Right lobe of liver (tissue), 6 donors: ENCODE measurements around the gene RASL10A. TPM values are rescaled to one million over a fixed set of nuclear protein-coding genes. Genes with fewer than 3 reads are reported as not detected.

Experiments
- ATAC-seq, 4 donors: fragments of 200-7000 bp; cut with Tn5 transposase; one replicate each; pipeline ENCODE4 v1.9.1; 2020; ENCODE audit warnings: mild to moderate bottlenecking in 4 of 4, moderate library complexity in 4 of 4
- DNase-seq, 3 donors: peaks; one replicate each; pipeline ENCODE4 v3.0.0-alpha.2; 2020
- H3K27ac ChIP-seq, 3 donors: fragments of 200-600 bp; one replicate each; pipeline ENCODE4 v1.8.0; 2022
- H3K27me3 ChIP-seq, 2 donors: fragments of 200-600 bp; one replicate each; pipeline ENCODE4 v1.8.0; 2022
- H3K36me3 ChIP-seq, 4 donors: fragments of 200-600 bp; sonication (generic) in 1 of 4; one replicate each; pipeline versions ENCODE4 v1.5.1 to v1.8.0; 2017 to 2022; ENCODE audit warnings: control low read depth in 1 of 4
- H3K4me1 ChIP-seq, 4 donors: fragments of 200-600 bp; sonication (generic) in 1 of 4; one replicate each; pipeline versions ENCODE4 v1.5.1 to v1.8.0; 2017 to 2022; ENCODE audit warnings: control low read depth in 1 of 4
- H3K4me3 ChIP-seq, 3 donors: fragments of 200-600 bp; one replicate each; pipeline ENCODE4 v1.8.0; 2022
- H3K9me3 ChIP-seq, 4 donors: fragments of 200-600 bp; sonication (generic) in 1 of 4; one replicate each; pipeline versions ENCODE4 v1.5.1 to v1.8.0; 2017 to 2022; ENCODE audit warnings: control low read depth in 1 of 4
- CTCF ChIP-seq, 4 donors: fragments of 200-600 bp in 3 of 4; fragments of 450-650 bp in 1 of 4; IDR thresholded peaks; one replicate each; pipeline versions ENCODE4 v1.5.1 to v1.8.0; 2016 to 2022; ENCODE audit warnings: antibody characterized with exemption in 4 of 4, mild to moderate bottlenecking in 2 of 4
- POLR2A ChIP-seq: fragments of 450-650 bp; IDR thresholded peaks from one replicate; pipeline ENCODE4 v1.6.1; 2017; ENCODE audit warnings: antibody characterized with exemption, mild to moderate bottlenecking
- WGBS: methylation state at CpG from one replicate; pipeline ENCODE4 v1.1.6; 2018; ENCODE audit warnings: low coverage, low lambda C conversion rate; ENCODE audit not compliant: insufficient coverage; ENCODE audit errors: missing lambda C conversion rate; 5-methylcytosine and 5-hydroxymethylcytosine counted together
- intact Hi-C, 2 donors: fragments of 100-400 bp; cut with DNase I; formaldehyde crosslinking; loops; one replicate each; pipeline versions ENCODE4 v1.11.2 to v1.14.1; 2022
- total RNA-seq, 6 experiments: library from RNA; depleted of rRNA in 2 of 6; stranded (reverse); fragments of >200 nt in 2 of 6; fragmentation: NEBNext Ultra II Directional in 3 of 6; extraction: Animal tissue kit (Norgen Biotek cat#: 25700) in 3 of 6; gene quantifications; one replicate each; pipeline versions ENCODE4 v1.1.0 to v1.2.4, GENCODE V29; 2016 to 2023
- donor health status: DM: no; HTN: yes; CAD: no.
- donor health status: DM: no; HTN: no; CAD: no.
- donor health status: DM: no; HTN: no; CAD: no.
- donor health status: DM: no; HTN: yes; CAD: no.
- donor health status: DM: no; HTN: yes; CAD: no.

Gene RASL10A
- total RNA-seq, 6 experiments from 2014 or later: 0.32 to 1.2 (median 0.87) TPM

DNA sequence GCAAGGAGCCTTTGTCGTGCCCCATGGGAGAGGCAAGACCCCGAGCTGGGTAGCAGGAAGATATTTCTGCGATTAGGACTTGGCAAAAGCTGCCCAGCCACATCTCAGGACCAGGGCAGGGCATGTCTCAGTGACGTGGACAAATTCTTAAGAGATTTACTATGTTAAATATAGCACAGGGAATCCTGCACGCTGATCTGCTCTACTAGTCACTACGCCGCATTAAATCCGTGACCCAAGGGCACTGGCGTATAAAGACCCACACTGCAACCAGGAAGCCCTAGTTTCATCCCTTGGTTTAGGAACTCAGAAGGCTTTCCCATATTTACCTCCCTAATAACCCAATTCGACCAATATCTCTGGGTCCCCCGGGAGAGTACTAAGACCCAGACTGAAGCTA, 37.8 kb upstream of the RASL10A start:
- peaks cover 0 to 83% (median 33%) of the 10 kb centered on the region in 4 donors for H3K36me3 ChIP-seq
- intact Hi-C loops: loop anchor here in 1 of 2 donors (10.0 kb wide), 1 partner anchor 48 kb away; the partner anchor contains the start of gene GAS2L1
- no peak for TF ChIP-seq CTCF (IDR thresholded peaks at IDR 0.05)
- TF ChIP-seq POLR2A: no peak
- H3K27ac ChIP-seq: no peak overlapping the region
- peaks cover 0 to 11% (median 5%) of the 10 kb centered on the region in 4 donors for H3K4me1 ChIP-seq
- no peak for ATAC-seq
- no peaks in the 10 kb centered on the region for H3K9me3 ChIP-seq
- WGBS: 85% methylated on average over 2 of the region's 11 CpGs
- DNase-seq: peak in 1 of 3 donors; percentile 11
- H3K4me3 ChIP-seq: no peak overlapping the region
- no peaks in the 10 kb centered on the region for H3K27me3 ChIP-seq

DNA sequence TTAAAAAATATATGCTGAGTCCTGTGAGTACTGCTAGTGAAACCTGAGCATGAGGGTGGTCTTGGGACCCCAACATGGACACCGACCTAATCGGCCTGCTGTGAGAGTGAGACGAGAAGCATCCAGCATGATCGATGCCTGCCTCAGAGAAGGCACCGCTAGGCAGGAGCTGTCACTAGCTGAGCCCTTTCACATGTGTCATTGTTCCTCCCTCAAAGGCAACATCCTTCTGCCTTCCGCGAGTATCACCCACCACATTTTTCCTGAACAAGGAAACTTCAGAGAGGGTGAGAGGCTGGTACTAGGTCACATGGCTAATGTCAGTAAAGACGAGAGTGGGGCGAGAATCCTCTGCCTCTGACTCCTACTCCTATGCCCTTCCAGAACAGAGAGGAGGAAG, 37.3 kb upstream of the RASL10A start:
- H3K9me3 ChIP-seq: no peaks in the 10 kb centered on the region
- H3K4me1 ChIP-seq: peaks cover 0 to 13% (median 5%) of the 10 kb centered on the region in 4 donors
- no peaks in the 10 kb centered on the region for H3K27me3 ChIP-seq
- 91% methylated on average over 5 of the region's 9 CpGs for WGBS
- intact Hi-C loops: loop anchor here in 1 of 2 donors (10.0 kb wide), 1 partner anchor 48 kb away; the partner anchor contains the start of gene GAS2L1
- ATAC-seq (no peak), DNase-seq (peak in 1 of 3 donors; percentile 15)
- H3K27ac ChIP-seq: no peak overlapping the region
- no peak for TF ChIP-seq POLR2A
- TF ChIP-seq CTCF (IDR thresholded peaks at IDR 0.05): no peak
- peaks cover 0 to 83% (median 34%) of the 10 kb centered on the region in 4 donors for H3K36me3 ChIP-seq
- H3K4me3 ChIP-seq: no peak overlapping the region

DNA sequence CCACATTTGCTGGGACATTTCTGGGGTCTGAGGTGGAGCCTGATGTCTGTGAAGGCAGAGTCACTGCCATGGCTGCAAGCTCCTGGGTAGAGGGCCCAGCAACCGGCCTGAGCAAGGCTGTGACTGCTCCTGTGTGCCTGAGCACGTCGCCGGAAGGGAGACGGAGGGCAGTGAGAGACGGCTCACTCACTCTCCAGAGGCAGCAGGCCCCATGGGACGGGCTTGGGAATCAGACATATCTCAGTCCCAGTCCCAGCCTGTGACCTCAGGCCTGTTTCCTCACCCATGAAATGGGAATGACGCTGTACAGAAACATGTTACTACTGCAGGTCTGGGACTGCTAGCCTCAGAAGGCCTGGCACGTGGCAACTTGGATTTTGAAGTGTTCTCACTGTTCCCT, 36.4 kb upstream of the RASL10A start:
- Histone ChIP-seq H3K27ac (peak overlapping the region in 1 of 3 donors; percentile 16), H3K27me3 (no peaks in the 10 kb centered on the region), H3K4me3 (no peak overlapping the region), H3K36me3 (peaks cover 0 to 89% (median 34%) of the 10 kb centered on the region in 4 donors), H3K4me1 (peaks cover 0 to 22% (median 5%) of the 10 kb centered on the region in 4 donors), H3K9me3 (no peaks in the 10 kb centered on the region)
- 80% methylated on average over 1 of the region's 9 CpGs for WGBS
- ATAC-seq (no peak), DNase-seq (peak in 1 of 3 donors; percentile 50)
- no peak for TF ChIP-seq POLR2A
- no peak for TF ChIP-seq CTCF (IDR thresholded peaks at IDR 0.05)
- intact Hi-C loops: loop anchor here in 1 of 2 donors (10.0 kb wide), 1 partner anchor 47 kb away; the partner anchor contains the start of gene GAS2L1

- DNase-seq (peak in 2 of 3 donors; percentile 82 to 85), ATAC-seq (peak; percentile 82 to 87 (median 82))
- peaks cover 0 to 81% (median 34%) of the 10 kb centered on the region in 4 donors for H3K36me3 ChIP-seq
- H3K4me3 ChIP-seq: no peak overlapping the region
- H3K9me3 ChIP-seq: no peaks in the 10 kb centered on the region
- H3K27me3 ChIP-seq: no peaks in the 10 kb centered on the region
- 28% methylated on average over 2 of the region's 6 CpGs for WGBS
- TF ChIP-seq CTCF (IDR thresholded peaks at IDR 0.05) (no peak), POLR2A (no peak)
- H3K4me1 ChIP-seq: peaks cover 0 to 30% (median 5%) of the 10 kb centered on the region in 4 donors
- intact Hi-C loops: loop anchor here in 1 of 2 donors (10.0 kb wide), 1 partner anchor 46 kb away; the partner anchor contains the start of gene GAS2L1
- peak overlapping the region in 1 of 3 donors; percentile 16 for H3K27ac ChIP-seq
Observed at GRCh38 chr22:29351042-29351441, 35.5 kb upstream of the RASL10A start.
